Peyer's patch (tissue), 4 donors: ENCODE measurements around the gene BMPR2. TPM values are rescaled to one million over a fixed set of nuclear protein-coding genes. Genes with fewer than 3 reads are reported as not detected.
"Not testable (repeated sequence)": the region's sequence is repeated elsewhere in the genome, so short reads cannot be mapped to it uniquely, and the experiment has no call there.

Experiments
- DNase-seq, 3 donors: peaks; one replicate each; pipeline ENCODE4 v3.0.0-alpha.2; 2017 to 2019
- H3K27ac ChIP-seq, 4 donors: fragments of 200-600 bp; sonication (generic); one replicate each; pipeline ENCODE4 v1.5.1; 2016 to 2019
- H3K27me3 ChIP-seq, 2 donors: fragments of 200-600 bp; sonication (generic); one replicate each; pipeline ENCODE4 v1.5.1; 2019
- H3K36me3 ChIP-seq, 3 donors: fragments of 200-600 bp; sonication (generic); one replicate each; pipeline ENCODE4 v1.5.1; 2016 to 2019
- H3K4me1 ChIP-seq, 4 donors: fragments of 200-600 bp; sonication (generic); one replicate each; pipeline ENCODE4 v1.5.1; 2016 to 2019
- H3K4me3 ChIP-seq, 4 donors: fragments of 200-600 bp; sonication (generic); 1 replicate in 3 of 4; 2 replicates in 1 of 4; pipeline ENCODE4 v1.5.1; 2016 to 2019; ENCODE audit warnings: mild to moderate bottlenecking in 1 of 4
- H3K9me3 ChIP-seq, 4 donors: fragments of 200-600 bp; sonication (generic); one replicate each; pipeline ENCODE4 v1.5.1; 2016 to 2019; ENCODE audit warnings: mild to moderate bottlenecking in 1 of 4
- POLR2A ChIP-seq, 2 donors: fragments of 450-650 bp; IDR thresholded peaks; one replicate each; pipeline ENCODE4 v1.5.1; 2017; ENCODE audit warnings: antibody characterized with exemption in 2 of 2, mild to moderate bottlenecking in 2 of 2, moderate library complexity in 2 of 2
- total RNA-seq, 4 donors: library from RNA; depleted of rRNA; stranded (reverse); fragments of >200 nt; gene quantifications; one replicate each; pipeline ENCODE4 v1.1.0, GENCODE V29; 2016
- TF ChIP-seq, protein P1 (sequence below), 6 experiments: fragments of 450-650 bp in 4 of 6; fragments of 200-600 bp in 2 of 6; sonication (generic) in 1 of 6; IDR thresholded peaks; one replicate each; pipeline ENCODE4 v1.5.1; 2017 to 2019; ENCODE audit warnings: antibody characterized with exemption in 6 of 6, mild to moderate bottlenecking in 3 of 6, moderate library complexity in 1 of 6

The BMPR2 gene
- total RNA-seq, 4 donors from 2014 or later: 20.6 to 34.7 (median 30.0) TPM

DNA sequence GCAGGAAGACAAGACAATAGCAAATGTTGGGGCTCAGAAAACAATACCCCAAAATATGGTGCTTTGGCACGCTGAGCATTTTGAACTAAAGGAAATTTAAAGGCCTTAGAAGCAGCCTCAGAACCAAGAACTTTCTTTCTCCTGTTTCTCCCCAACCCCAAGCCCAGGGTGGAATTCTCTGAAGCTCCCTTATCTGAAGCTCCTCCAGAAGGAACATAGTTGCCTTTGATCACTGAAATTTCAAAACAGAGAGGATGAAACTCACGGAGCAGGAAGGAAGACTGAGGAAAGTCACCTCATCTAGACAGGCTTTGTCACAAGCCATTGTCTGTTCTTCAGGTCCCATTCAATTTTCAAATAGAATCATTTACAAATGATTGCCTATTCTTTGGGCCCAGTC is 15.5 kb upstream of the BMPR2 start:
- DNase-seq: no peak
- Histone ChIP-seq H3K4me3 (no peak overlapping the region), H3K27me3 (no peaks in the 10 kb centered on the region), H3K4me1 (no peaks in the 10 kb centered on the region), H3K36me3 (no peaks in the 10 kb centered on the region), H3K9me3 (no peaks in the 10 kb centered on the region), H3K27ac (no peak overlapping the region)
- TF ChIP-seq, protein P1, sequence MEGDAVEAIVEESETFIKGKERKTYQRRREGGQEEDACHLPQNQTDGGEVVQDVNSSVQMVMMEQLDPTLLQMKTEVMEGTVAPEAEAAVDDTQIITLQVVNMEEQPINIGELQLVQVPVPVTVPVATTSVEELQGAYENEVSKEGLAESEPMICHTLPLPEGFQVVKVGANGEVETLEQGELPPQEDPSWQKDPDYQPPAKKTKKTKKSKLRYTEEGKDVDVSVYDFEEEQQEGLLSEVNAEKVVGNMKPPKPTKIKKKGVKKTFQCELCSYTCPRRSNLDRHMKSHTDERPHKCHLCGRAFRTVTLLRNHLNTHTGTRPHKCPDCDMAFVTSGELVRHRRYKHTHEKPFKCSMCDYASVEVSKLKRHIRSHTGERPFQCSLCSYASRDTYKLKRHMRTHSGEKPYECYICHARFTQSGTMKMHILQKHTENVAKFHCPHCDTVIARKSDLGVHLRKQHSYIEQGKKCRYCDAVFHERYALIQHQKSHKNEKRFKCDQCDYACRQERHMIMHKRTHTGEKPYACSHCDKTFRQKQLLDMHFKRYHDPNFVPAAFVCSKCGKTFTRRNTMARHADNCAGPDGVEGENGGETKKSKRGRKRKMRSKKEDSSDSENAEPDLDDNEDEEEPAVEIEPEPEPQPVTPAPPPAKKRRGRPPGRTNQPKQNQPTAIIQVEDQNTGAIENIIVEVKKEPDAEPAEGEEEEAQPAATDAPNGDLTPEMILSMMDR (IDR thresholded peaks at IDR 0.05): no peak
- no peak for TF ChIP-seq POLR2A (IDR thresholded peaks at IDR 0.05)

DNA sequence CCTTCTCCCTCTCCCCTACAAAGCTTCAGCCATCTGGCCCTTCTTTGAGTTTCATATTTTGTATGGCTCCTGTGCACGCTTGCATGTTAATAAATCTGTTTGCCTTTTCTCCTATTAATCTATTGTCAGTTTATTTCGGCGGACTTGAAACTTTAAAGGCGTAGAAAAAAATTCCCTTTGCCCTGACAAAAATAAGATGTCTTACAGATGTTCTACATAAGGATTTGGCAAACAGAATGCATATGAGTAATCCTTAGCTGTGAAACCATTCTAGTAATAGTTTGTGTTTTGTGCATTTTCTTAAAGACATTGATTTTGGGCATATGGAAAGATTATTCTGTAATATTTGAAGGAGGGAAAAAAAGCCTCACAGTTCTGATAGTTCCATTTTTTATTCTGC is 15.0 kb upstream of the BMPR2 start:
- H3K4me3 ChIP-seq: no peak overlapping the region
- no peaks in the 10 kb centered on the region for H3K4me1 ChIP-seq
- no peaks in the 10 kb centered on the region for H3K36me3 ChIP-seq
- no peaks in the 10 kb centered on the region for H3K27me3 ChIP-seq
- TF ChIP-seq POLR2A (IDR thresholded peaks at IDR 0.05): no peak
- TF ChIP-seq, protein P1 (IDR thresholded peaks at IDR 0.05): no peak
- no peaks in the 10 kb centered on the region for H3K9me3 ChIP-seq
- DNase-seq: no peak
- H3K27ac ChIP-seq: no peak overlapping the region

DNA sequence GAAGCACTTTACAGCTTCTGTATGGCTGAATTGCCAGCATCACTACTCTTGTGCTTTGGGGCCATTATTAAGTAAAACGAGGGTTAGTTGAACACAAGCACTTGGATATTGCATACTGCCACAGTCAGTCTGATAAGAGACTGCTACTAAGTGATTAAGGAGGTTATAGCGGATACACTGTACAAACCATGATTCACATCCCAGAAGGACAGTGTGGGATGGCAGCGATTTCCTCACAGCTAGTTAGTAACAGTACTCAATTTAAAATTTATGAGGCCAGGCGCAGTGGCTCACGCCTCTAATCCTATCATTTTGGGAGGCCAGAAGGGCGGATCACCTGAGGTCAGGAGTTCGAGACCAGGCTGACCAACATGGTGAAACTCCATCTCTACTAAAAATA is 2.6 kb upstream of the BMPR2 start:
- TF ChIP-seq, protein P1 (IDR thresholded peaks at IDR 0.05): no peak
- no peak for TF ChIP-seq POLR2A (IDR thresholded peaks at IDR 0.05)
- Histone ChIP-seq H3K27ac (no peak overlapping the region), H3K4me3 (no peak overlapping the region), H3K4me1 (no peaks in the 10 kb centered on the region), H3K27me3 (no peaks in the 10 kb centered on the region), H3K9me3 (no peaks in the 10 kb centered on the region), H3K36me3 (no peaks in the 10 kb centered on the region)
- no peak for DNase-seq

DNA sequence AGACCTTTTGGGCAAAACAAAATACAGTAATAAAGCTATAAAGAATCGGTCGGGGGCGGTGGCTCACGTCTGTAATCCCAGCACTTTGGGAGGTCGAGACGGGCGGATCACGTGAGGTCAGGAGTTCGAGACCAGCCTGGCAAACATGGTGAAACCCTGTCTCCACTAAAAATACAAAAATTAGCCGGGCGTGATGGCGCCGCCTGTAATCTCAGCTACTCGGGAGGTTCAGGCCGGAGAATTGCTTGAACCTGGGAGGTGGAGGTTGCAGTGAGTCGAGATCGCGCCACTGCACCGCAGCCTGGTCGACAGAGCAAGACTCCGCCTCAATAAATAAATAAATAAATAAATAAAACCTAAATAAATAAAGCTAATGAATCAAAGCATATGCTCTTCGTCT is 1.7 kb upstream of the BMPR2 start:
- not testable (repeated sequence) for H3K27me3 ChIP-seq, H3K9me3 ChIP-seq, H3K4me3 ChIP-seq, H3K36me3 ChIP-seq, H3K4me1 ChIP-seq, DNase-seq
- peak overlapping the region in 1 of 4 donors; percentile 96 for H3K27ac ChIP-seq

DNA sequence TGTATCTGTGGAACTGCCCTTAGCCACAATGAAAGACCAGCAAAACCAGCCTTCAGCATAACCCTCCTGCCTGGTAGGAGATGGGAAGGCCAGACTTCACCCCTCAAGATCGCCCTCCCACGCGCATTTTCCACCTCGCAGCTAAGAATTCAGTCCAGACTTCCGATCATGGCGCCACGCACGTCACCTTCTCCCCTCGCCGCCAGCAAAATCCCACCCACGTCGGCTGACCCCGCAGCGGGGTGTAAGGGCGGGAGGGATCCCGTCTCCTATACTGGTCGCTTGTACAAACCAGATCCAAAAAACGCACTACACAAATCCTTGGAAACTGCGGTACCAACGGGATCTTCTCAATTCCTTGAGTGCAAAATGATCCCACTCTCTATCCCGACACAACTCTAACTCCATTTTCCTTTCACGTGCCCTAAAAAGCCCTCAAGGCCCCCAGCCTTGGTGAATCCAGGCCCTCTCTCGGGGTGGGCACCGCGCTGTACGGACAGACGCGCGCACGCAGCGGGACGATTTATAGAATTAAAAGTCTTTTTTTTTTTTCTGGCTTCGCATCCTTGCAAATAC is 1.0 kb upstream of the BMPR2 start:
- H3K4me3 ChIP-seq: peak overlapping the region; percentile 82 to 94 (median 88)
- peaks cover 0 to 12% (median 0%) of the 10 kb centered on the region in 4 donors for H3K4me1 ChIP-seq
- no peaks in the 10 kb centered on the region for H3K27me3 ChIP-seq
- peak overlapping the region; percentile 84 to 98 (median 96) for H3K27ac ChIP-seq
- TF ChIP-seq, protein P1 (IDR thresholded peaks at IDR 0.05): peak in 1 of 6 experiments; percentile 1
- no peak for TF ChIP-seq POLR2A (IDR thresholded peaks at IDR 0.05)
- peak; percentile 53 to 68 (median 62) for DNase-seq
- no peaks in the 10 kb centered on the region for H3K36me3 ChIP-seq
- no peaks in the 10 kb centered on the region for H3K9me3 ChIP-seq

DNA sequence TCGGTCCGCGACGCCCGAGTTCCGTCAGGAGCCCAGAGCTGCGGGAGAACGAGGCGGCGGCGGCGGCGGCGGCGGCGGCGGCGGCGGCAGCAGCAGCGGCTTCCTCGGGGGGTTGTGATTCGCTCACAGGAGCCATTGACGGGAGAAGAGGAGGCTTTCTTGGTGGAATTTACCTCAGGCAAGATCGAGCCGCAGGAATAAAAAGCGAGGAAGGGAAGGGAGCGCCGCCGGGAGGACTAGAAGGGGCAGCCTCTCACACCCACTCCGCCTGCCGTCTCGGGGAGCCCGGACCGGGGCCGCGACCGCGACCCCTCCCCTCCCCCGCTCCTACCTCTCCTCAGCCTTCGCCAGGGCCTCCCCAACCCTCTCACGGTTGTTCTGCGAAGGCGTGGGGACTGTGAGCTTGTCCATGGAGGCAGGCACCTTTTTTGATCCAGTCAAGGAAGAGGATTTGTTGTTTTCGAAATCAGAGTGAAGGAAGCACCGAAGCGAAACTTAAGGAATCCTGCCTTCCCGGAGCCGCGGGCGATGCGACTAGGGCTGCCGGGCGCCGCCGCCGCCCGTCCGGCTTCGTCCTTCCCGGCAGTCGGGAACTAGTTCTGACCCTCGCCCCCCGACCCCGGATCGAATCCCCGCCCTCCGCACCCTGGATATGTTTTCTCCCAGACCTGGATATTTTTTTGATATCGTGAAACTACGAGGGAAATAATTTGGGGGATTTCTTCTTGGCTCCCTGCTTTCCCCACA is 506 bp downstream of the BMPR2 start:
- Histone ChIP-seq H3K27ac (peak overlapping the region; percentile 84 to 98 (median 96)), H3K27me3 (no peaks in the 10 kb centered on the region), H3K9me3 (no peaks in the 10 kb centered on the region), H3K4me1 (peaks cover 0 to 25% (median 0%) of the 10 kb centered on the region in 4 donors), H3K4me3 (peak overlapping the region; percentile 82 to 94 (median 88)), H3K36me3 (no peaks in the 10 kb centered on the region)
- TF ChIP-seq, protein P1 (IDR thresholded peaks at IDR 0.05): no peak
- TF ChIP-seq POLR2A (IDR thresholded peaks at IDR 0.05): no peak
- DNase-seq: peak; percentile 43 to 76 (median 73)
